ENCODE data around the gene NRM. TPM values are rescaled to one million over a fixed set of nuclear protein-coding genes. Genes with fewer than 3 reads are reported as not detected.

Gene NRM
- total RNA-seq, 1 experiment from 2014 or later: 31.2 TPM

- TF ChIP-seq, protein P1, sequence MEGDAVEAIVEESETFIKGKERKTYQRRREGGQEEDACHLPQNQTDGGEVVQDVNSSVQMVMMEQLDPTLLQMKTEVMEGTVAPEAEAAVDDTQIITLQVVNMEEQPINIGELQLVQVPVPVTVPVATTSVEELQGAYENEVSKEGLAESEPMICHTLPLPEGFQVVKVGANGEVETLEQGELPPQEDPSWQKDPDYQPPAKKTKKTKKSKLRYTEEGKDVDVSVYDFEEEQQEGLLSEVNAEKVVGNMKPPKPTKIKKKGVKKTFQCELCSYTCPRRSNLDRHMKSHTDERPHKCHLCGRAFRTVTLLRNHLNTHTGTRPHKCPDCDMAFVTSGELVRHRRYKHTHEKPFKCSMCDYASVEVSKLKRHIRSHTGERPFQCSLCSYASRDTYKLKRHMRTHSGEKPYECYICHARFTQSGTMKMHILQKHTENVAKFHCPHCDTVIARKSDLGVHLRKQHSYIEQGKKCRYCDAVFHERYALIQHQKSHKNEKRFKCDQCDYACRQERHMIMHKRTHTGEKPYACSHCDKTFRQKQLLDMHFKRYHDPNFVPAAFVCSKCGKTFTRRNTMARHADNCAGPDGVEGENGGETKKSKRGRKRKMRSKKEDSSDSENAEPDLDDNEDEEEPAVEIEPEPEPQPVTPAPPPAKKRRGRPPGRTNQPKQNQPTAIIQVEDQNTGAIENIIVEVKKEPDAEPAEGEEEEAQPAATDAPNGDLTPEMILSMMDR (IDR thresholded peaks at IDR 0.05): no peak
- TF ChIP-seq E2F4 (CRISPR knock-in tag; IDR thresholded peaks at IDR 0.05; ENCODE audit: borderline replicate concordance, low read depth): peak; percentile 77; the same call in 1 of the 2 replicates
- TF ChIP-seq NFATC4 (CRISPR knock-in tag; IDR thresholded peaks at IDR 0.05): no peak
- no peak for TF ChIP-seq NR3C1 (CRISPR knock-in tag; conservative IDR thresholded peaks at IDR 0.05; ENCODE audit: low read depth)
- no peak for TF ChIP-seq NR1H2 (CRISPR knock-in tag; IDR thresholded peaks at IDR 0.05)
- TF ChIP-seq TEAD4 (CRISPR knock-in tag; IDR thresholded peaks at IDR 0.05): no peak
- peak; percentile 47; the same call in 1 of the 2 replicates for TF ChIP-seq NFE2L1 (CRISPR knock-in tag; IDR thresholded peaks at IDR 0.05)
- TF ChIP-seq ZNF138 (CRISPR knock-in tag; conservative IDR thresholded peaks at IDR 0.05): no peak
- TF ChIP-seq, protein P2, sequence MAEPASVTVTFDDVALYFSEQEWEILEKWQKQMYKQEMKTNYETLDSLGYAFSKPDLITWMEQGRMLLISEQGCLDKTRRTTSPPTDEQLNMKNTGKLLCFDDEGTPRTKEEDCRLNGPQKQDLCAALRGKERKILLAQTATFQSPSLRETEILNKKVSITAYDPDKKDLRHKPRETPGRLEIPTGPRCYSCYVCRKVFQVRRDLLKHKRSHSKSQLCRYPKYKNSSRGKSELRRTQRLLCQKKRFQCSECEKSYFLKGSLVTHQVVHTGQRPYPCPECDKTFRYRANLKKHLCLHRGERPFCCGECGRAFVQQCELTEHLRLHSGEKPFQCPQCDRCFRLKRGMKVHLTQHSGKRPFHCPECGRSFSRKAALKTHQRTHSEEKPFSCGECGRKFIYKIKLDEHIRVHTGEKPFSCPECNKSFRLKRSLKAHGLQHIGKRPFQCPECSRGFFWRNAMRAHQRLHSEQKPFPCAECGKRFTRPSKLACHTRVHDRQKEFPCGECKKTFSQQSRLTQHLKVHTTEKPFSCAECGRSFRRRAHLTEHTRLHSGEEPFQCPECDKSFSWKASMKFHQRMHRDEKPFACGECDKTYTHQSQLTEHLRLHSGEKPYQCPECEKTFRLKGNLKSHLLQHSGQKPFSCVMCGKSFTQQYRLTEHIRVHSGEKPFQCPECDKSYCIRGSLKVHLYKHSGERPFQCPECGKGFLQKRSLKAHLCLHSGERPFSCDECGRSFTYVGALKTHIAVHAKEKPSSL (CRISPR knock-in tag; conservative IDR thresholded peaks at IDR 0.05): no peak
- no peak for TF ChIP-seq SOX15 (CRISPR knock-in tag; IDR thresholded peaks at IDR 0.05)
- no peak for TF ChIP-seq CBFB (CRISPR knock-in tag; IDR thresholded peaks at IDR 0.05; ENCODE audit: low read depth)
- TF ChIP-seq, protein P3, sequence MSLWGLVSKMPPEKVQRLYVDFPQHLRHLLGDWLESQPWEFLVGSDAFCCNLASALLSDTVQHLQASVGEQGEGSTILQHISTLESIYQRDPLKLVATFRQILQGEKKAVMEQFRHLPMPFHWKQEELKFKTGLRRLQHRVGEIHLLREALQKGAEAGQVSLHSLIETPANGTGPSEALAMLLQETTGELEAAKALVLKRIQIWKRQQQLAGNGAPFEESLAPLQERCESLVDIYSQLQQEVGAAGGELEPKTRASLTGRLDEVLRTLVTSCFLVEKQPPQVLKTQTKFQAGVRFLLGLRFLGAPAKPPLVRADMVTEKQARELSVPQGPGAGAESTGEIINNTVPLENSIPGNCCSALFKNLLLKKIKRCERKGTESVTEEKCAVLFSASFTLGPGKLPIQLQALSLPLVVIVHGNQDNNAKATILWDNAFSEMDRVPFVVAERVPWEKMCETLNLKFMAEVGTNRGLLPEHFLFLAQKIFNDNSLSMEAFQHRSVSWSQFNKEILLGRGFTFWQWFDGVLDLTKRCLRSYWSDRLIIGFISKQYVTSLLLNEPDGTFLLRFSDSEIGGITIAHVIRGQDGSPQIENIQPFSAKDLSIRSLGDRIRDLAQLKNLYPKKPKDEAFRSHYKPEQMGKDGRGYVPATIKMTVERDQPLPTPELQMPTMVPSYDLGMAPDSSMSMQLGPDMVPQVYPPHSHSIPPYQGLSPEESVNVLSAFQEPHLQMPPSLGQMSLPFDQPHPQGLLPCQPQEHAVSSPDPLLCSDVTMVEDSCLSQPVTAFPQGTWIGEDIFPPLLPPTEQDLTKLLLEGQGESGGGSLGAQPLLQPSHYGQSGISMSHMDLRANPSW (CRISPR knock-in tag; conservative IDR thresholded peaks at IDR 0.05; ENCODE audit: low read depth): no peak
- TF ChIP-seq RELA (CRISPR knock-in tag; IDR thresholded peaks at IDR 0.05; ENCODE audit: borderline replicate concordance): no peak
- peak; percentile 41; the same call in 1 of the 2 replicates for TF ChIP-seq SP1 (CRISPR knock-in tag; conservative IDR thresholded peaks at IDR 0.05)
- TF ChIP-seq TEAD1 (CRISPR knock-in tag; IDR thresholded peaks at IDR 0.05): peak; percentile 71; the same call in 1 of the 2 replicates
- TF ChIP-seq, protein P4, sequence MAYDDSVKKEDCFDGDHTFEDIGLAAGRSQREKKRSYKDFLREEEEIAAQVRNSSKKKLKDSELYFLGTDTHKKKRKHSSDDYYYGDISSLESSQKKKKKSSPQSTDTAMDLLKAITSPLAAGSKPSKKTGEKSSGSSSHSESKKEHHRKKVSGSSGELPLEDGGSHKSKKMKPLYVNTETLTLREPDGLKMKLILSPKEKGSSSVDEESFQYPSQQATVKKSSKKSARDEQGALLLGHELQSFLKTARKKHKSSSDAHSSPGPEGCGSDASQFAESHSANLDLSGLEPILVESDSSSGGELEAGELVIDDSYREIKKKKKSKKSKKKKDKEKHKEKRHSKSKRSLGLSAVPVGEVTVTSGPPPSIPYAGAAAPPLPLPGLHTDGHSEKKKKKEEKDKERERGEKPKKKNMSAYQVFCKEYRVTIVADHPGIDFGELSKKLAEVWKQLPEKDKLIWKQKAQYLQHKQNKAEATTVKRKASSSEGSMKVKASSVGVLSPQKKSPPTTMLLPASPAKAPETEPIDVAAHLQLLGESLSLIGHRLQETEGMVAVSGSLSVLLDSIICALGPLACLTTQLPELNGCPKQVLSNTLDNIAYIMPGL (CRISPR knock-in tag; IDR thresholded peaks at IDR 0.05): no peak
- peak; percentile 65 for TF ChIP-seq NFYB (CRISPR knock-in tag; conservative IDR thresholded peaks at IDR 0.05; ENCODE audit: low read depth)
- no peak for TF ChIP-seq ZNF317 (CRISPR knock-in tag; IDR thresholded peaks at IDR 0.05; ENCODE audit: borderline replicate concordance, low read depth)
- TF ChIP-seq FOXJ3 (CRISPR knock-in tag; IDR thresholded peaks at IDR 0.05; ENCODE audit: borderline replicate concordance): no peak
- TF ChIP-seq ZNF281 (CRISPR knock-in tag; IDR thresholded peaks at IDR 0.05): no peak
- TF ChIP-seq EMX1 (CRISPR knock-in tag; IDR thresholded peaks at IDR 0.05): no peak
- TF ChIP-seq ATF1 (CRISPR knock-in tag; IDR thresholded peaks at IDR 0.05): no peak
- TF ChIP-seq, protein P5, sequence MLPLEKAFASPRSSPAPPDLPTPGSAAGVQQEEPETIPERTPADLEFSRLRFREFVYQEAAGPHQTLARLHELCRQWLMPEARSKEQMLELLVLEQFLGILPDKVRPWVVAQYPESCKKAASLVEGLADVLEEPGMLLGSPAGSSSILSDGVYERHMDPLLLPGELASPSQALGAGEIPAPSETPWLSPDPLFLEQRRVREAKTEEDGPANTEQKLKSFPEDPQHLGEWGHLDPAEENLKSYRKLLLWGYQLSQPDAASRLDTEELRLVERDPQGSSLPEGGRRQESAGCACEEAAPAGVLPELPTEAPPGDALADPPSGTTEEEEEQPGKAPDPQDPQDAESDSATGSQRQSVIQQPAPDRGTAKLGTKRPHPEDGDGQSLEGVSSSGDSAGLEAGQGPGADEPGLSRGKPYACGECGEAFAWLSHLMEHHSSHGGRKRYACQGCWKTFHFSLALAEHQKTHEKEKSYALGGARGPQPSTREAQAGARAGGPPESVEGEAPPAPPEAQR (CRISPR knock-in tag; IDR thresholded peaks at IDR 0.05): no peak
Measured at GRCh38 chr6:30719791-30720737, 29.3 kb upstream of the NRM start, which contains the start of gene TUBB (continued).

All from WTC11 (cell line).